Natural killer cell (primary cell): ENCODE results near the gene CPPED1. TPM values are rescaled to one million over a fixed set of nuclear protein-coding genes. Genes with fewer than 3 reads are reported as not detected.

Source experiments
- ATAC-seq, 3 donors: fragments of 150-1000 bp in 2 of 3; fragments of 200-7000 bp in 1 of 3; cut with Tn5 transposase; 1 replicate in 1 of 3; 2 replicates in 2 of 3; pipeline ENCODE4 v1.10.0; 2021; ENCODE audit warnings: mild to moderate bottlenecking in 2 of 3, moderate library complexity in 2 of 3
- DNase-seq, 2 donors: peaks; one replicate each; pipeline versions ENCODE4 v3.0.0 to v3.0.0-alpha.2; 2013 to 2021; ENCODE audit warnings: mixed read lengths in 1 of 2
- H3K27ac ChIP-seq: one replicate; pipeline ENCODE4 v1.5.1; 2013; ENCODE audit warnings: mild to moderate bottlenecking, low read length
- H3K27me3 ChIP-seq: one replicate; pipeline ENCODE4 v1.6.1; 2013; ENCODE audit warnings: low read length; ENCODE audit not compliant: control insufficient read depth, insufficient read depth
- H3K36me3 ChIP-seq: one replicate; pipeline ENCODE4 v1.6.1; 2013; ENCODE audit warnings: low read length; ENCODE audit not compliant: control insufficient read depth, insufficient read depth
- H3K4me1 ChIP-seq: one replicate; pipeline ENCODE4 v1.6.1; 2013; ENCODE audit warnings: low read length; ENCODE audit not compliant: control insufficient read depth, insufficient read depth
- H3K4me3 ChIP-seq: one replicate; pipeline ENCODE4 v1.5.1; 2013; ENCODE audit warnings: low read length
- H3K9me3 ChIP-seq: one replicate; pipeline ENCODE4 v1.6.1; 2013; ENCODE audit warnings: low read length; ENCODE audit not compliant: control insufficient read depth, insufficient read depth
- H3K27ac Mint-ChIP-seq, 2 donors: one replicate each; pipeline ENCODE4 v1.8.0; 2022; ENCODE audit warnings: mild to moderate bottlenecking in 2 of 2, mixed read lengths in 2 of 2, moderate library complexity in 1 of 2
- H3K27me3 Mint-ChIP-seq, 2 donors: one replicate each; pipeline ENCODE4 v1.8.0; 2022; ENCODE audit warnings: low read depth in 2 of 2, mixed read lengths in 2 of 2
- H3K36me3 Mint-ChIP-seq: one replicate; pipeline ENCODE4 v1.8.0; 2022; ENCODE audit warnings: mixed read lengths
- H3K4me1 Mint-ChIP-seq, 2 donors: one replicate each; pipeline ENCODE4 v1.8.0; 2022; ENCODE audit warnings: mixed read lengths in 2 of 2
- H3K4me3 Mint-ChIP-seq: one replicate; pipeline ENCODE4 v1.8.0; 2022; ENCODE audit warnings: mild to moderate bottlenecking, moderate library complexity, mixed read lengths
- H3K9me3 Mint-ChIP-seq, 2 donors: one replicate each; pipeline ENCODE4 v1.8.0; 2022; ENCODE audit warnings: mixed read lengths in 2 of 2
- WGBS: methylation state at CpG from one replicate; pipeline ENCODE4 v1.1.7; 2013; ENCODE audit warnings: missing lambda C conversion rate; ENCODE audit not compliant: insufficient coverage; 5-methylcytosine and 5-hydroxymethylcytosine counted together
- intact Hi-C: fragments of 100-400 bp; cut with micrococcal nuclease; formaldehyde crosslinking; loops from one replicate; pipeline ENCODE4 v1.14.2; 2022
- total RNA-seq, 4 donors: library from RNA; stranded (reverse); fragments of 120-200 nt in 1 of 4; gene quantifications; one replicate each; pipeline versions ENCODE4 v1.2.3 to v1.2.4, GENCODE V29; 2013 to 2022
- TF ChIP-seq, protein P1 (sequence below): fragments of 200-600 bp; IDR thresholded peaks from one replicate; pipeline ENCODE4 v1.8.0; 2022; ENCODE audit warnings: antibody characterized with exemption

The CPPED1 gene
- total RNA-seq, 3 donors from 2014 or later (not counting 1 experiment from before 2014, with no cell fraction given): 10.3 to 18.3 (median 16.4) TPM

DNA sequence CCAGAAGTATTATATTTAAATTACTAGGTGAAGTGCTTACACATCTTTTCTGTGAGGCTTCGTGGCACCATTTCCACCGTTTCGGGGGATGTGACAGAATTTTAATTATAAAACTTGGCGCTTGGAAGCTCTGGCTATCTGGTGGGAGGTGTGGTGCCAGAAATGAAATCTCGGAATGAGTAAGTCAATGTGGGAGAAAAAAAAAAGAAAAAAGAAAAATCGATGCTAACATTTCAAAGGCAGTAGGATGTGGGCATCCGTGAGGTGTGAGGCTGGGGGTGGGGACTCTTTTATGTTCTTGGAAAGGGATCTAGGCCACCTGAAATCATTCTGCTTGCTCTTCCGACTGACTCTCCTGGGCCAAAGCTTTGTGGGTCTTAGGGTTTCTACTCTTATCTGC is 21.9 kb downstream of the CPPED1 start:
- DNase-seq: no peak
- no peak overlapping the region for H3K4me3 Mint-ChIP-seq
- TF ChIP-seq, protein P1, sequence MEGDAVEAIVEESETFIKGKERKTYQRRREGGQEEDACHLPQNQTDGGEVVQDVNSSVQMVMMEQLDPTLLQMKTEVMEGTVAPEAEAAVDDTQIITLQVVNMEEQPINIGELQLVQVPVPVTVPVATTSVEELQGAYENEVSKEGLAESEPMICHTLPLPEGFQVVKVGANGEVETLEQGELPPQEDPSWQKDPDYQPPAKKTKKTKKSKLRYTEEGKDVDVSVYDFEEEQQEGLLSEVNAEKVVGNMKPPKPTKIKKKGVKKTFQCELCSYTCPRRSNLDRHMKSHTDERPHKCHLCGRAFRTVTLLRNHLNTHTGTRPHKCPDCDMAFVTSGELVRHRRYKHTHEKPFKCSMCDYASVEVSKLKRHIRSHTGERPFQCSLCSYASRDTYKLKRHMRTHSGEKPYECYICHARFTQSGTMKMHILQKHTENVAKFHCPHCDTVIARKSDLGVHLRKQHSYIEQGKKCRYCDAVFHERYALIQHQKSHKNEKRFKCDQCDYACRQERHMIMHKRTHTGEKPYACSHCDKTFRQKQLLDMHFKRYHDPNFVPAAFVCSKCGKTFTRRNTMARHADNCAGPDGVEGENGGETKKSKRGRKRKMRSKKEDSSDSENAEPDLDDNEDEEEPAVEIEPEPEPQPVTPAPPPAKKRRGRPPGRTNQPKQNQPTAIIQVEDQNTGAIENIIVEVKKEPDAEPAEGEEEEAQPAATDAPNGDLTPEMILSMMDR: no peak
- WGBS: 82% methylated on average over 8 of the region's 8 CpGs
- intact Hi-C loops: no loop called here
- ATAC-seq: no peak
- H3K9me3 Mint-ChIP-seq: no peaks in the 10 kb centered on the region
- Histone ChIP-seq H3K36me3 (peaks cover 7% of the 10 kb centered on the region), H3K27me3 (no peaks in the 10 kb centered on the region), H3K4me1 (no peaks in the 10 kb centered on the region), H3K27ac (no peak overlapping the region), H3K9me3 (no peaks in the 10 kb centered on the region), H3K4me3 (no peak overlapping the region)
- H3K36me3 Mint-ChIP-seq: no peaks in the 10 kb centered on the region
- no peaks in the 10 kb centered on the region for H3K4me1 Mint-ChIP-seq
- no peak overlapping the region for H3K27ac Mint-ChIP-seq
- H3K27me3 Mint-ChIP-seq: no peaks in the 10 kb centered on the region

DNA sequence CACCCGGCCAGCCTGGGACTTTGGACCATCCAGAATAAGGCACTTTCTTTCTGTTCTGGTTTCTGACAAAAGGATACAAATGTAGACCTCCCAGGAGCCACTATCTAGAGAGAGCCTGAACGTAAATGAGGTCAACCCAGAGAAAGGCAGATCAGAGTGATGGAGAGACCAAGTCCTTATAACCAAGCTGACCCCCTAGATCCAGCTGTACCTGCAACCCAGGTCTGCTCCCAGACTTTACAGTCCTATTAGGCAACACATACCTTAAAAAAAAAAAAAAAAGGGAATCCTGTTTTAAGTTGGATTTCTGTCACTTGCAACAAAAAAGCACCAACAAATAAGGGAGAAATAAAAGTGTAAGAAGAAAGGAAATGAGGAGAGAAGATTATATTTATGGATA is 23.2 kb downstream of the CPPED1 start:
- intact Hi-C loops: no loop called here
- Mint-ChIP-seq H3K4me1 (no peaks in the 10 kb centered on the region), H3K4me3 (no peak overlapping the region), H3K27me3 (no peaks in the 10 kb centered on the region), H3K9me3 (no peaks in the 10 kb centered on the region), H3K27ac (no peak overlapping the region), H3K36me3 (no peaks in the 10 kb centered on the region)
- Histone ChIP-seq H3K36me3 (peaks cover 7% of the 10 kb centered on the region), H3K9me3 (no peaks in the 10 kb centered on the region), H3K27ac (no peak overlapping the region), H3K4me3 (no peak overlapping the region), H3K4me1 (no peaks in the 10 kb centered on the region), H3K27me3 (no peaks in the 10 kb centered on the region)
- TF ChIP-seq, protein P1: no peak
- WGBS: 92% methylated on average over 2 of the region's 2 CpGs
- DNase-seq (no peak), ATAC-seq (no peak)

DNA sequence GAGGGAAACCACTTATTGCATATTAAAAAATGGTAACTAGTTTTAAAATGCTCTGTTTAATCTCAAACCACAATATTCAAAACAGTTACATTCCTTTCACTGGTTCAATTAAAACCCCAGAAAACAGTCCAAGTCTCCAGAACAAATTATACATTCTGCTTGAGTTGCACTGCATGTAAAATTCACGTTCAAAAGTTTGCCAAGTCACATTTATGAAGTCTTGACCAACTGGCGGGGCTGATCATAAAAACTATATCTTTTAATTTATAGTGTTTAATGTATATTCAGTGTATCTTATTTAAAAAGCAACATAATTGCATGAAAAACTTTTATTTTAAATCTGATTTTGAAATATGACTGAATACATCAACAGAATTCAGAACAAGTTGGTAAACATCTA is 25.0 kb downstream of the CPPED1 start:
- no peak overlapping the region for H3K27ac Mint-ChIP-seq
- peaks cover 7% of the 10 kb centered on the region for H3K36me3 ChIP-seq
- no peak overlapping the region for H3K4me3 ChIP-seq
- WGBS: 100% methylated on average over 1 of the region's 2 CpGs
- DNase-seq (no peak), ATAC-seq (no peak)
- H3K4me3 Mint-ChIP-seq: no peak overlapping the region
- TF ChIP-seq, protein P1: no peak
- no peaks in the 10 kb centered on the region for H3K4me1 ChIP-seq
- H3K9me3 Mint-ChIP-seq: no peaks in the 10 kb centered on the region
- no peaks in the 10 kb centered on the region for H3K9me3 ChIP-seq
- no peaks in the 10 kb centered on the region for H3K4me1 Mint-ChIP-seq
- no peaks in the 10 kb centered on the region for H3K27me3 Mint-ChIP-seq
- no peak overlapping the region for H3K27ac ChIP-seq
- intact Hi-C loops: no loop called here
- H3K36me3 Mint-ChIP-seq: no peaks in the 10 kb centered on the region
- H3K27me3 ChIP-seq: no peaks in the 10 kb centered on the region

DNA sequence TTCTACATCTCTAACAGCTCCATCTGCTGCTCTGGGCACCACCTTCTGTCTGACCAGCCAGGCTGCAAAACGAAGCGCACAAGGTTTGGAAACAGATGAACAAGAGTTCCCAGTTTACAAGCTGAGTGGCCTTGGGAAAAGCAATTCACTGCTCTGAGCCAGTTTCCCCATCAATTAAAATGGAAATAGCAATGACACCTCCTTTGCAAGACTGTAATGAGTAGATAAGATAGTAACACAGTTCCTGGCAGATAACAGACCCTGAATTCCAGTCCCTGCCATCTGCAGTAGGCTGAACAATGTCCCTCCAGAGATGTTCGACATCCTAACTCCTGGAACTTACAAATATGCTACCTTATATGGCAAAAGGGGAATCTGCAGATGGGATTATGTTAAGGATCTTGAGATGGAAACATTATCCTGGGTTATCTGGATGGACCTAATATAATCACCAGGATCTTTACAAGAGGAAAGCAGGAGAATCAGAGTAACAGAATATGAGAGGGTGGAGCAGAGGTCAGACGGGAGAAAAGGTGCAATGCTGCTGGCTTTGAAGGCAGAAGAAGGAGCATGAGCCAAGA is 27.9 kb downstream of the CPPED1 start:
- WGBS: 91% methylated on average over 3 of the region's 4 CpGs
- ATAC-seq: no peak
- H3K9me3 ChIP-seq: no peaks in the 10 kb centered on the region
- peaks cover 6% of the 10 kb centered on the region for H3K36me3 ChIP-seq
- Mint-ChIP-seq H3K27me3 (no peaks in the 10 kb centered on the region), H3K36me3 (no peaks in the 10 kb centered on the region), H3K4me1 (no peaks in the 10 kb centered on the region), H3K27ac (no peak overlapping the region), H3K4me3 (no peak overlapping the region), H3K9me3 (no peaks in the 10 kb centered on the region)
- no peaks in the 10 kb centered on the region for H3K27me3 ChIP-seq
- no peak overlapping the region for H3K4me3 ChIP-seq
- no peak overlapping the region for H3K27ac ChIP-seq
- TF ChIP-seq, protein P1: no peak
- DNase-seq: no peak
- no peaks in the 10 kb centered on the region for H3K4me1 ChIP-seq
- intact Hi-C loops: no loop called here
